ENCODE measurements around the gene MANBA.

DNA sequence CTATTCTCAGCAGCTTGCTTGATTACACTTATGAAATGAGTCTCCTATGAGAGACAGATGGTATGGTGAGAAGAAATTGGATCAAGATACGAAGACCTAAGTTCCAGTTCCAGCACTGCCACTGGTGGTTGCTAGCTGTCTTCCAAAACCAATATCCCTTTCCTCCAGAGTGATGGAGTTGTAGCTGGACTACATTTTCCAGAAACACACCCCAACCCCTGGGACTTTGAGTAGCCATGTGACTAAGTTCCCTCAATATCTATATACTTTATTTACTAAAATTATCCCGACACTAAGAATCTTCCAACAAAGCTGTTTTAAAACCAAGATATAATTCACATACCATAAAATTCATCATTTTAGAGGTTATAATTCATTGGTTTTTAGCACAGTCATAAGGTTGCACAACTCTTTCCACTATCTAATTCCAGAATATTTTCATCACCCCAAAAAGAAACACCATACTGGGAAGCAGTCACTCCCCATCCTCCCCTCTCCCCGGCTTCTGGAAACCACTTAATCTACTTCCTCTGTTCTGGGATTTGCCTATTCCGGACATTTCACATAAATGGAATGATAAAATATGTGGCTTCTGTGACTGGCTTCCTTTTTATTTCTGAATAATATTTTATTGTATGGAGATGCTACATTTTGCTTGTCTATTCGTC lies 118.0 kb downstream of the MANBA start:
- TF ChIP-seq ZNF18 (tag by site-specific recombination; IDR thresholded peaks at IDR 0.05): no peak
- TF ChIP-seq CTCF (tag by site-specific recombination; IDR thresholded peaks at IDR 0.05): no peak
- no peak for TF ChIP-seq PATZ1 (tag by site-specific recombination; IDR thresholded peaks at IDR 0.05)
- TF ChIP-seq MEIS1 (CRISPR knock-in tag; IDR thresholded peaks at IDR 0.05; ENCODE audit: borderline replicate concordance): no peak
- no peak for TF ChIP-seq ZBTB44 (tag by site-specific recombination; IDR thresholded peaks at IDR 0.05)
- no peak for TF ChIP-seq KLF1 (tag by site-specific recombination; IDR thresholded peaks at IDR 0.05)
- TF ChIP-seq ATF2 (tag by site-specific recombination; IDR thresholded peaks at IDR 0.05; ENCODE audit: low read depth): no peak
- no peak for TF ChIP-seq ZNF645 (tag by site-specific recombination; IDR thresholded peaks at IDR 0.05)
- TF ChIP-seq ZNF777 (tag by site-specific recombination; IDR thresholded peaks at IDR 0.05; ENCODE audit: borderline replicate concordance): no peak
- TF ChIP-seq GLIS2 (tag by site-specific recombination; IDR thresholded peaks at IDR 0.05): no peak
- TF ChIP-seq ZNF664 (tag by site-specific recombination; IDR thresholded peaks at IDR 0.05): no peak
- no peak for TF ChIP-seq ZXDB (tag by site-specific recombination; IDR thresholded peaks at IDR 0.05)
